GM12891 (cell line): ENCODE data around the gene DNAJC25.

Experiments
- DNase-seq: peaks from one replicate; pipeline ENCODE4 v3.0.0; 2011; ENCODE audit warnings: low spot score; ENCODE audit not compliant: insufficient read length
- FAIRE-seq: peaks from 2 replicates; lab custom pipeline; 2011; peaks lifted over from hg19 to GRCh38; lab: Jason Lieb, UNC
- PAX5 ChIP-seq: IDR thresholded peaks from 2 replicates; pipeline ENCODE4 v1.6.1; 2011; ENCODE audit warnings: low read length, moderate library complexity, mild to moderate bottlenecking; ENCODE audit not compliant: insufficient read depth, severe bottlenecking
- POLR2A ChIP-seq: IDR thresholded peaks from 2 replicates; pipeline ENCODE4 v1.6.1; 2011; ENCODE audit warnings: low read depth, low read length, control low read depth
- POLR2AphosphoS5 ChIP-seq: IDR thresholded peaks from 2 replicates; pipeline ENCODE4 v1.6.1; 2011; ENCODE audit warnings: low read depth, low read length, control low read depth
- POU2F2 ChIP-seq: IDR thresholded peaks from 2 replicates; pipeline ENCODE4 v1.6.1; 2011; ENCODE audit warnings: low read depth, mild to moderate bottlenecking, control low read depth, low read length, moderate library complexity
- SPI1 ChIP-seq: IDR thresholded peaks from 2 replicates; pipeline ENCODE4 v1.6.1; 2011; ENCODE audit warnings: low read depth, low read length, control low read depth
- TAF1 ChIP-seq: IDR thresholded peaks from 2 replicates; pipeline ENCODE4 v1.6.1; 2011; ENCODE audit warnings: low read depth, low read length, control low read depth

The DNAJC25 gene

GRCh38 chr9:111644195-111644772, 13.2 kb downstream of the DNAJC25 start:
- no peak for DNase-seq
- no peak for TF ChIP-seq TAF1
- no peak for FAIRE-seq

GRCh38 chr9:111645806-111646205, 14.7 kb downstream of the DNAJC25 start:
- FAIRE-seq = no peak
- TF ChIP-seq PAX5 (no peak), POU2F2 (no peak), TAF1 (no peak), POLR2AphosphoS5 (no peak), SPI1 (no peak), POLR2A (no peak)
- DNase-seq = no peak

- FAIRE-seq (no peak), DNase-seq (no peak)
- TF ChIP-seq POLR2A = no peak
Measured at GRCh38 chr9:111646417-111646816, 15.3 kb downstream of the DNAJC25 start.

- TF ChIP-seq POLR2AphosphoS5 = no peak
- FAIRE-seq (no peak), DNase-seq (no peak)
Measured at GRCh38 chr9:111648066-111648465, 16.9 kb downstream of the DNAJC25 start.

GRCh38 chr9:111649016-111649415, 17.9 kb downstream of the DNAJC25 start:
- FAIRE-seq (no peak), DNase-seq (no peak)
- TF ChIP-seq PAX5 (no peak), POU2F2 (no peak), POLR2AphosphoS5 (no peak), TAF1 (no peak), SPI1 (no peak), POLR2A (no peak)

- TF ChIP-seq POLR2AphosphoS5 (no peak), PAX5 (no peak), POLR2A (no peak), TAF1 (no peak), SPI1 (no peak), POU2F2 (no peak)
- DNase-seq = no peak
- FAIRE-seq = no peak
Measured at GRCh38 chr9:111657051-111657450, 25.9 kb downstream of the DNAJC25 start.

- no peak for FAIRE-seq
- DNase-seq = no peak
- TF ChIP-seq POLR2AphosphoS5 (no peak), SPI1 (no peak), POLR2A (no peak), POU2F2 (no peak)
Measured at GRCh38 chr9:111658943-111659342, 27.8 kb downstream of the DNAJC25 start.

- FAIRE-seq = no peak
- no peak for TF ChIP-seq TAF1
- TF ChIP-seq POLR2A = no peak
- TF ChIP-seq POU2F2 = no peak
- TF ChIP-seq POLR2AphosphoS5 = no peak
- TF ChIP-seq SPI1 = no peak
- no peak for TF ChIP-seq PAX5
- no peak for DNase-seq
Measured at GRCh38 chr9:111659691-111660090, 28.6 kb downstream of the DNAJC25 start.

GRCh38 chr9:111661150-111661801, 30.1 kb downstream of the DNAJC25 start, which contains the start of gene GNG10:
Gene GNG10, plus strand, starts transcription at chr9:111661605. Its CDS starts 30 bp downstream, at chr9:111661635.
- FAIRE-seq (peak; percentile 83), DNase-seq (peak; percentile 84)
- peak; percentile 25; the same call in 1 of the 2 replicates for TF ChIP-seq SPI1
- TF ChIP-seq PAX5 = no peak
- no peak; the same call in 1 of the 2 replicates for TF ChIP-seq POLR2A
- TF ChIP-seq TAF1 = no peak
- TF ChIP-seq POLR2AphosphoS5 = no peak
- TF ChIP-seq POU2F2 = 0 out of 2 replicates have a peak, but pooled peaks have one; percentile 24

GRCh38 chr9:111661802-111662521, 30.8 kb downstream of the DNAJC25 start:
- FAIRE-seq (no peak), DNase-seq (peak; percentile 29)
- TF ChIP-seq POLR2AphosphoS5 = no peak
- no peak for TF ChIP-seq POU2F2
- TF ChIP-seq SPI1 = no peak
